Measurements from ENCODE around the gene TSHZ2. TPM values are rescaled to one million over a fixed set of nuclear protein-coding genes. Genes with fewer than 3 reads are reported as not detected.
"Not testable (repeated sequence)": the region's sequence is repeated elsewhere in the genome, so short reads cannot be mapped to it uniquely, and the experiment has no call there.

TSHZ2 gene
- total RNA-seq, 2 experiments from 2014 or later = 0.13 TPM; not detected in 1

DNA sequence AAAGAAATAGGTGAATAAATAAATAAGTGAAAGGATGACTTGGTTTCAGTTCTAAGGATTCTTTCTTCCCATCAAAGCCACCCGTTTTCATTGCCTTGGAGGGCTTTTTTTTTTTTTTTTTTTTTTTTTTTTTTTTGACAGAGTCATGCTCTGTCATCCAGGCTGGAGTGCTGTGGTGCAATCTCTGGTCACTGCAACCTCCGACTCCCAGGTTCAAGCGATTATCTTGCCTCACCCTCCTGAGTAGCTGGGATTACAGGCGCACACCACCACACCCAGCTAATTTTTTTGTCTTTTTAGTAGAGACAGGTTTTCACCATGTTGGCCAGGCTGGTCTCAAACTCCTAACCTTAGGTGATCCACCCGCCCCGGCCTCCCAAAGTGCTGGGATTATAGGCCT lies 351.3 kb downstream of the TSHZ2 start:
- H3K4me1 Mint-ChIP-seq (ENCODE audit: low read depth) = not testable (repeated sequence)

DNA sequence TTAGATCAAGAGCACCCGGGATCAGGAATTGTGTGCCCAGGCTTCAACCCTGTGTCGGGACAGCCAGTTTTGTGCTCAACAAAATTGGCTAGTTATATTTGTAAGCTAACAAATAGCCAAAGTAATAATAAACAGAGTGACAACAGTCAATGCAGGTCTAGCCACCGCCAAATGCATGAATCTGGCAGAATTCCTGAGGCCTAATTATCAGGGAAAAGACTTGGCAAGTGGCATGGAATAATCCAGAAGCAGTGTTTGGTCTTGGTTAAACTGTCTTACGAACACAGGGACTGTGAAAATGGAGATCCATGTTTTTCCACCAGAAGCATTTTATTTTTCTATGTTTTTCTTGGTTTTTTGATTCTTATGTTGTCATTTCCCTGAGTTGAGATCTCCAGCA lies 352.7 kb downstream of the TSHZ2 start:
- DNase-seq (no peak), ATAC-seq (no peak)
- Mint-ChIP-seq H3K4me3 (no peak overlapping the region), H3K27ac (no peak overlapping the region), H3K4me1 (ENCODE audit: low read depth) (peaks cover 9% of the 10 kb centered on the region), H3K36me3 (ENCODE audit: low read depth) (peaks cover 5% of the 10 kb centered on the region), H3K27me3 (ENCODE audit: low read depth) (no peaks in the 10 kb centered on the region), H3K9me3 (ENCODE audit: insufficient read depth) (peaks cover 6% of the 10 kb centered on the region)
- CTCF ChIA-PET = interaction anchor here (1.5 kb wide), 1 partner anchor 9 kb away, joined by 3 read pairs; no protein-coding TSS in a partner anchor
- POLR2A ChIA-PET = no interaction called here

More for the DNA sequence above, 351.3 kb downstream of the TSHZ2 start:
- CTCF ChIA-PET; ATAC-seq; H3K4me3 Mint-ChIP-seq; H3K27ac Mint-ChIP-seq; H3K9me3 Mint-ChIP-seq (ENCODE audit: insufficient read depth); POLR2A ChIA-PET; DNase-seq; H3K36me3 Mint-ChIP-seq (ENCODE audit: low read depth); H3K27me3 Mint-ChIP-seq (ENCODE audit: low read depth): not testable (repeated sequence)

DNA sequence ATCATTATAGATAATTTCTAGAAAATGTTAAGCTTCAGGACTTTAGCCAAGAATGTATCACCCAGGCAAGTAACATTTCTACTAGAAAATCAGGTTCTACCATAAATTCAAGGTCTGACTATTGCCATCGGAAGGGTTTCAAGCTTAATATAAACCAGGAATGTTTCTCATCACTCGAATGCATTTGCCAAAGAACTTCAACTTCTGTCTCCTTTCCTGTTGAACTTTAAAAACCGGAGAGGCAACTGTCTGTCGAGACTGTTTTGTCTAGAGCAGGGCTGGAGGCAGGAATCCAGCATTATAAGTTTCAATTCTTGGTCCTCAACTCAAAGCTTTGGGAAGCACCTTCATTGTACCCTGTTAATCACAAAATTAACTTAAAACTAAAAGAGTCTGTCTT lies 356.8 kb downstream of the TSHZ2 start:
- ChIA-PET POLR2A (interaction anchor here (1.0 kb wide), 1 partner anchor 10 kb away, joined by 3 read pairs; no protein-coding TSS in a partner anchor), CTCF (no interaction called here)
- Mint-ChIP-seq H3K27me3 (ENCODE audit: low read depth) (no peaks in the 10 kb centered on the region), H3K4me3 (no peak overlapping the region), H3K4me1 (ENCODE audit: low read depth) (no peaks in the 10 kb centered on the region), H3K9me3 (ENCODE audit: insufficient read depth) (no peaks in the 10 kb centered on the region), H3K36me3 (ENCODE audit: low read depth) (no peaks in the 10 kb centered on the region), H3K27ac (no peak overlapping the region)
- ATAC-seq (no peak), DNase-seq (no peak)

DNA sequence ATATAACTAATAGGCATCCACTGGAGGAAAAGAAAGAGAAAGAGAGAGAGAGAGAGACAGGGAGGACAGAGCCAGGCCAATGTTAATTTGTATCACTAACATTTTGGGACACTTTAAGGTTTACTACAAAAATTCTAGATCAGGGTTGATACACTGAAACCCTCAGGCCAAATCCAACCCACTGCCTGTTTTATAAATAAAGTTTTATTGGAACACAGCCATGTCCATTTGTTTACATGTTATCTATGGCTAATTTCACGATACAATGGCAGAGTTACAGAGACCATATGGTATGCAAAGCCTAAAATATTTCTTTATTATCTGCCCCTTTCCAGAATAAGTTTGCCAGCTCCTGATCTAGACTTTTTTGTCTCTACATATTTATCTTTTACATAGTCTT lies 357.6 kb downstream of the TSHZ2 start:
- DNase-seq (no peak), ATAC-seq (no peak)
- H3K4me3 Mint-ChIP-seq = no peak overlapping the region
- no peak overlapping the region for H3K27ac Mint-ChIP-seq
- no peaks in the 10 kb centered on the region for H3K9me3 Mint-ChIP-seq (ENCODE audit: insufficient read depth)
- POLR2A ChIA-PET = interaction anchor here (1.0 kb wide), 1 partner anchor 9 kb away, joined by 3 read pairs; no protein-coding TSS in a partner anchor
- no peaks in the 10 kb centered on the region for H3K36me3 Mint-ChIP-seq (ENCODE audit: low read depth)
- no peaks in the 10 kb centered on the region for H3K27me3 Mint-ChIP-seq (ENCODE audit: low read depth)
- CTCF ChIA-PET = no interaction called here
- no peaks in the 10 kb centered on the region for H3K4me1 Mint-ChIP-seq (ENCODE audit: low read depth)

DNA sequence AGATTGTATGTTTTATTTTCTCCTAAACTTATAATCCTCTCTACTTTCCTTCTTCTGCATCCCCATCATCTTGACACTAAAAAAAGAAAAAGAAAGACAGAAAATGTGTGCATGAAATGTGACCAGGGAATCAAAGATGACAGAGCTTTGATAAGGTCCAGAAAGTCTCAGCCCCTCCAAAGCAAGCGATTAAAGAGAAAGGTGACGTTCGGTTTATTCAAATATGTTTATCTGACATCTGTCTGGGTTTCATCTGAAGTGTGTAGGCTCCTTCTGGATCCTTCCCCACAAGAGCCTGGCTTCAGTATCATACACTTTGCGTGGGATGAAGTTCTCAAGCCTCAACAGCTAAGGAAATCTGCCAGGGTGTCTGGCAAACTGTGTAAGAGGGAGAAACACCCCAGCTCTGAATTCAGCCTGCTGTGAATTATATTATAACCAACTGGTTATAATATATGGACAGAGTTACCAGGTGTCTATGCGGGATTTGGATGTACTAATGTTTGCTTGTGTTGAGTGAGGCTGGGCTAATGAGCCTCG lies 358.5 kb downstream of the TSHZ2 start:
- no peaks in the 10 kb centered on the region for H3K4me1 Mint-ChIP-seq (ENCODE audit: low read depth)
- H3K36me3 Mint-ChIP-seq (ENCODE audit: low read depth) = no peaks in the 10 kb centered on the region
- POLR2A ChIA-PET = no interaction called here
- no peak for ATAC-seq
- H3K27ac Mint-ChIP-seq = no peak overlapping the region
- no peak for DNase-seq
- H3K4me3 Mint-ChIP-seq = no peak overlapping the region
- H3K9me3 Mint-ChIP-seq (ENCODE audit: insufficient read depth) = no peaks in the 10 kb centered on the region
- no peaks in the 10 kb centered on the region for H3K27me3 Mint-ChIP-seq (ENCODE audit: low read depth)
- CTCF ChIA-PET = no interaction called here

DNA sequence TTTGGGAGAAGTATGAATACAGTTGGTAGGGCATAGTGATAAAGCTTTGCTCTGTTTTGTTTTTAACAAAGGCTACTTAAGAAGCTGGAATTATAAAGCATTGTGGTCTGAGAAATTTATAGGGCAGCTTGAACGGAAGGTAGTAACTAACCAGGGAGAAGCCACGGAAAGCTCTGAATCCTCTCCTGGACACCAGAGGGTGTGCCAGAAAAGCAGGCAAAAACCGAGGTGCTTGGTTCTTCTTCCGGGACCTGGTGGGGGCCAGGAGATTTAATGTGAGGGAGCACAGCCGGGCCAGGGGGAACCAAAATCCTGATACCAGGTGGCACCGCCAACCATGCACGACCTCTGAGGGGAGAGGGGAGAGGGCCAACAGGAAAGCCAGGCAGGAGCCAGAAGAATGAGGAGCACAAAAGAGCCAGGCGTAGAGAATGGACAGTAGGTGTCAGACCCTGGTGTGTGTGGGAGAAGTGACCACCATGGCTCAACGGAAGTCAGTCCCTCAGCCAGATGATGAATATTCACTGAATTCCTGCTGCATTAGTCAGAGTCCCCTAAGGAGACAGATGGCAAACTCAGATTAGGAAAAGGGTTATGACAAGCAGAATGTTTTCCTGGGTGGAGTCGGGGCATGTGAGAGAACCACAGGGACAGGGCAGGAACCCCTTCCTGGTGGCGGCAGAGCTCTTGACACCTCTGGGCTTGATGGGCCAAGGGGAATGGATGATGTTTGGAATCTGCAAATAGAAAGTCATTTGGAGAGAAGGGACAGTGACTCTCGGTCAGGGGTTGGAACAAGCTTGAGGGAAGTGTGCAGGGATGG lies 359.2 kb downstream of the TSHZ2 start:
- ChIA-PET POLR2A (no interaction called here), CTCF (no interaction called here)
- ATAC-seq (no peak), DNase-seq (no peak)
- Mint-ChIP-seq H3K4me1 (ENCODE audit: low read depth) (no peaks in the 10 kb centered on the region), H3K27ac (no peak overlapping the region), H3K9me3 (ENCODE audit: insufficient read depth) (no peaks in the 10 kb centered on the region), H3K27me3 (ENCODE audit: low read depth) (no peaks in the 10 kb centered on the region), H3K36me3 (ENCODE audit: low read depth) (no peaks in the 10 kb centered on the region), H3K4me3 (no peak overlapping the region)

DNA sequence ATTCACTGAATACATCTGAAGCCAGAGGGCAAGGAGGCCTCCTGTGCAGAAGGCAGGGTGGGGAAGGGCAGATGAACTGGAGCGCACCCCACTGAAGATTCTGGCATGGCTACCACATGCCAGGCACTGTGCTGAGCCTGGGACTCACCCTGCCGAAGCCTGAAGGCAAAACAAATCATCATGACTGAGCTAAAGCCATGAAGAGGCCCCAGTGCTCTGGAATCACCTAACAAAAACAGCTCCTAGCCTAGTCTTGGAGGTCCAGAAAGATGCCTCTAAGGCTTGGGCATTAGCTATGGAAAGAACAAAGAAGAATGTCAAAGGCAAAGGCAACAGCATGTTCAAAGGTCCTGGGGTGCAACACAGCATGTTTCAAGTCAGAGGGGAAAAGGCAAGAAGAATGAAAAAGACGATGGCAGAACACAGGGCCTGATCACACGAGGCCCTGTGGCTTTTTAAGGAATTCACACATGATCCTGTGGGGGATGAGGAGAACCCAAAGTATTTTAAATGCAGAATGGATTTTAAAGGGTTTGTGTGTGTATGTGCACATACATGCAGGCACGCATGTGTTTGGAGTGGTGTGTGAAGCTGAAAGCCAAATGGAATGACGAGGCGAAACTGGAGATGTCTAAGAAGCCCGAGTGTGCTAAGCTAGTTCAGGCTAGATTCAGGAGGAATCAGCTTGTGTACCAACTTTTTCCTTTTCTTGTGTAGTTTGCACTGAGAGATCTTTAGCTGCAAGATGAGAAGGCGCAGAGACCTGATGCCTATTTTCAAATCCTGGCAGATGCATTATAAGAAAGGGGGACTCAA lies 360.1 kb downstream of the TSHZ2 start:
- no peak overlapping the region for H3K4me3 Mint-ChIP-seq
- ChIA-PET CTCF (no interaction called here), POLR2A (interaction anchor here (1.8 kb wide), 1 partner anchor 12 kb away, joined by 4 read pairs; no protein-coding TSS in a partner anchor)
- DNase-seq (no peak), ATAC-seq (no peak)
- no peaks in the 10 kb centered on the region for H3K36me3 Mint-ChIP-seq (ENCODE audit: low read depth)
- no peaks in the 10 kb centered on the region for H3K9me3 Mint-ChIP-seq (ENCODE audit: insufficient read depth)
- H3K4me1 Mint-ChIP-seq (ENCODE audit: low read depth) = no peaks in the 10 kb centered on the region
- H3K27me3 Mint-ChIP-seq (ENCODE audit: low read depth) = no peaks in the 10 kb centered on the region
- no peak overlapping the region for H3K27ac Mint-ChIP-seq

DNA sequence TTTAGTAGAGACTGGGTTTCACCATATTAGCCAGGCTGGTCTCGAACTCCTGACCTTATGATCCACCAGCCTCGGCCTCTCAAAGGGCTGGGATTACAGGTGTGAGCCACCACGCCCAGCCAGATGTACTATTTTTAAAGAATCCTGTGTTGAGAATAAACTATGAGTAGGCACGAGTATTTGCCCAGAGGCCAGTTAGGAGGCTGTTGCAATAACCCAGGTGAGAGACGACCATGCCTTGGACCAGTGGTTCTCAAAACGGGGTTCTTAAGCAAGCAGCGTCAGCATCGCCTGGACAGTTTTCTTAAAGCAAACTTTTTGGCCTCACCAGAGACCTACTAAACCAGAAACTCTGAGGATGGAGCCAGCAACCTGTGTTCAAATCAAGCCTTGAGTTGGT lies 362.7 kb downstream of the TSHZ2 start:
- no peak for ATAC-seq
- Mint-ChIP-seq H3K36me3 (ENCODE audit: low read depth) (no peaks in the 10 kb centered on the region), H3K4me3 (no peak overlapping the region), H3K4me1 (ENCODE audit: low read depth) (no peaks in the 10 kb centered on the region), H3K27me3 (ENCODE audit: low read depth) (no peaks in the 10 kb centered on the region), H3K9me3 (ENCODE audit: insufficient read depth) (no peaks in the 10 kb centered on the region), H3K27ac (no peak overlapping the region)
- CTCF ChIA-PET = no interaction called here
- POLR2A ChIA-PET = no interaction called here
- DNase-seq = no peak

DNA sequence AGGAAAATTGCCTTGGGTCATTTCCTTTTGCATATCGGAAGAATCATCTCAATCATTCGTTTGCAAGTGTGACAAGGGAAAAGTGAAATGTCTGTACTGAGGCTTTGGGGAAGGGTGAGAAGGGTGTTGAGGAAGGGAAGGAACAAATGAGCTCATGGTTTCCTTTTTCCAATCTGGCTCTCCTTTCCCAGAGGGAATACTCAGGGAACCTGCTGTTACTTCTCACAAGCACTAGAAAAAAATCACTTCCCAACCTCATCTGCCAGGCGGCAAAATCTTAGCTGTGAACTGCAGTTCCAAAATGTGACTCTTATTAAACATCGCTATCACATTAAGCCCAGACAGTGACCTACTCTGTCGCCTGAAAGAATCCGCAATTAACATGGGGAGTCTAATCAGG lies 363.4 kb downstream of the TSHZ2 start:
- Mint-ChIP-seq H3K9me3 (ENCODE audit: insufficient read depth) (no peaks in the 10 kb centered on the region), H3K4me3 (no peak overlapping the region), H3K4me1 (ENCODE audit: low read depth) (no peaks in the 10 kb centered on the region), H3K27ac (no peak overlapping the region), H3K36me3 (ENCODE audit: low read depth) (no peaks in the 10 kb centered on the region), H3K27me3 (ENCODE audit: low read depth) (no peaks in the 10 kb centered on the region)
- no peak for ATAC-seq
- no peak for DNase-seq
- ChIA-PET POLR2A (no interaction called here), CTCF (no interaction called here)

DNA sequence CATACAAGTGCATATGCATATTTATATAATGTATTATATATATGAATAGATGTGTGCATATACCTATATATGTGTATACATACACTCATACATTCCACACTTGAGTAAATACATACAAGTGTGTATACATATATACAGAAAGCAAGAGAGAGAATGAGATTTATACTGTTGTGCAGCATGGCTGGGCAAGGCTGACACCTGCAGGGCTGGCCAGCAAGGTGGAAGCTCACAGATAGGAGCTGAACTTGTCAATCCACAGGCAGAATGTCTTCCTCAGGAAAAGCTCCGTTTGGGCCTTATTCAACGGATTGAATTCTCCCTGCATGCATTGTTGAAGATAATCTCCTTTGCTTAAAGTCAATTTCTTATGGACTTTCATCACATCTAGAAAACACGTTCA lies 364.7 kb downstream of the TSHZ2 start:
- no peak overlapping the region for H3K27ac Mint-ChIP-seq
- H3K4me1 Mint-ChIP-seq (ENCODE audit: low read depth) = no peaks in the 10 kb centered on the region
- ChIA-PET POLR2A (no interaction called here), CTCF (no interaction called here)
- ATAC-seq (no peak), DNase-seq (no peak)
- no peaks in the 10 kb centered on the region for H3K9me3 Mint-ChIP-seq (ENCODE audit: insufficient read depth)
- no peak overlapping the region for H3K4me3 Mint-ChIP-seq
- no peaks in the 10 kb centered on the region for H3K27me3 Mint-ChIP-seq (ENCODE audit: low read depth)
- no peaks in the 10 kb centered on the region for H3K36me3 Mint-ChIP-seq (ENCODE audit: low read depth)

DNA sequence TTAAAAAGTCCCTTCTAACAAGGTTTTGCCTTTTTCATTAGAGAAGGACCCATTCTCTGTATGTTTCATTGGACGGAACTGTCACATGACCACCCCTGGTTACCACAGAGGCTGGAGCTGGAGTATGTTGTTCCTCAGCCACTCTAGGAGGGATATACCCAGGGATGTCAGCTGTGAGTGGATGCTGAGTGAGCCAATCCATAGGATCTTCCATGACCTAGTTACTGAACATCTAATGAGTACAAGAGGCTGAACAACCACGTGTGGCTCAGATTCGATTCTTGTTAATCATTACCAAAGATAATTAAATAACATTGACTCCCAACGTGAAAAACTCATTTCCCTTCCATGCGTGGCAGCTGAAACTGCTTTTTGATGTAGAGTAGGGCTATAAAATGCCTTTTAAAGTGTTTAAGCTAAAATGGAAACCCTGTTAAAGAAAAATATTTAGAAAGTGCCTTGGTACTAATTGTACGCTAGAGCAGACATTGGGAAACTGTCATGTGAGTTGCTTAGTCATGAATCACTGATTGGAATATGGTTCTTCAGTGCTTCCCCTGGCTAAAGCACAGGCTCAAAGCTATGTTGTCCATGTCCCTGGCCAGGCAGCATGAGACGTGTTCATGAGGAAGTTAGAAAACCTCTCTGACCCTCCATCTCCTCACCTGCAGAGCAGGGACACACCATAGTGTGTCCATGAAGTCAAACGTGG lies 365.4 kb downstream of the TSHZ2 start:
- Mint-ChIP-seq H3K27me3 (ENCODE audit: low read depth) (no peaks in the 10 kb centered on the region), H3K27ac (no peak overlapping the region), H3K4me3 (no peak overlapping the region), H3K36me3 (ENCODE audit: low read depth) (no peaks in the 10 kb centered on the region), H3K4me1 (ENCODE audit: low read depth) (no peaks in the 10 kb centered on the region), H3K9me3 (ENCODE audit: insufficient read depth) (no peaks in the 10 kb centered on the region)
- CTCF ChIA-PET = no interaction called here
- POLR2A ChIA-PET = no interaction called here
- DNase-seq (no peak), ATAC-seq (no peak)

DNA sequence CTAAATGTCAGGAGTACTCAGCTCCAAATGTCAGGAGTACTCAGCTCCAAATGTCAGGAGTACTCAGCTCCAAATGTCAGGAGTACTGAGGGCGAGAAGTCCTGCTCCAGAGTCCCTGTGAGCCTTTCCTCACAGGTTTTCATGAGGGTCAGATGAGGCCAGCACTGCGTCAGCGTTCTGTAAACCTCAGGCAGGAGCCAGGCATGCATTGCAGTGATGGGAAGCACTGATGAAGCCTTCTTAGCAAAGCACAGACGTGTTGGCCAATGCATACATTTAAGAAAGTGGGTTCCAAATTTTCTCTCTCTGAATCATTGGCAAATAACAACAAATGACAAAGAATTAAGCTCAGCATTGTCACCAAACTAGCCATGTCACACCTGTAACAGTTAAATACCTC lies 366.6 kb downstream of the TSHZ2 start:
- DNase-seq (no peak), ATAC-seq (no peak)
- Mint-ChIP-seq H3K27me3 (ENCODE audit: low read depth) (no peaks in the 10 kb centered on the region), H3K4me3 (no peak overlapping the region), H3K4me1 (ENCODE audit: low read depth) (no peaks in the 10 kb centered on the region), H3K9me3 (ENCODE audit: insufficient read depth) (no peaks in the 10 kb centered on the region), H3K27ac (no peak overlapping the region), H3K36me3 (ENCODE audit: low read depth) (no peaks in the 10 kb centered on the region)
- ChIA-PET CTCF (no interaction called here), POLR2A (interaction anchor here (0.9 kb wide), 1 partner anchor 10 kb away, joined by 3 read pairs; no protein-coding TSS in a partner anchor)

All from activated CD8-positive, alpha-beta T cell treated with anti-CD3 and anti-CD28 coated beads, Interleukin-2, amount 10 ng/mL, durations not matched to agents 7 days and 5 days (primary cell).